Measurements from ENCODE around the gene IRX2. TPM values are rescaled to one million over a fixed set of nuclear protein-coding genes. Genes with fewer than 3 reads are reported as not detected.
A peak's percentile ranks its signal among the peaks of the same experiment; 100 is the strongest.

Gene IRX2
- total and polyA plus RNA-seq, 2 of the 8 experiments (the other 6 are each of a cell fraction or from before 2014, with no cell fraction given) = 23.4 to 40.4 TPM

- TF ChIP-seq RAD21 (IDR thresholded peaks at IDR 0.05 in 1 of 2, conservative IDR thresholded peaks at IDR 0.05 in 1 of 2; ENCODE audit: low read depth in 2 of 2, low read length in 2 of 2) = peak; percentile 49 to 64
- peak; percentile 67 for TF ChIP-seq EZH2 (IDR thresholded peaks at IDR 0.05; ENCODE audit: low read depth, low read length, severe bottlenecking)
- TF ChIP-seq NANOG (IDR thresholded peaks at IDR 0.05; ENCODE audit: insufficient read depth, low read depth, low read length, poor library complexity, severe bottlenecking) = no peak
- peak; percentile 66 for TF ChIP-seq SUZ12 (IDR thresholded peaks at IDR 0.05; ENCODE audit: low read length)
- 0 out of 2 replicates have a peak, but pooled peaks have one; percentile 25 for TF ChIP-seq RBBP5 (IDR thresholded peaks at IDR 0.05; ENCODE audit: borderline replicate concordance, low read depth, low read length)
Observed at GRCh38 chr5:2755076-2755680, 3.7 kb upstream of the IRX2 start (continued).
